ENCODE measurements around the gene ZG16B.

The ZG16B gene

GRCh38 chr16:2806286-2806685 is 23.8 kb upstream of the ZG16B start:
- no peak for DNase-seq (ENCODE audit: low spot score)

DNA sequence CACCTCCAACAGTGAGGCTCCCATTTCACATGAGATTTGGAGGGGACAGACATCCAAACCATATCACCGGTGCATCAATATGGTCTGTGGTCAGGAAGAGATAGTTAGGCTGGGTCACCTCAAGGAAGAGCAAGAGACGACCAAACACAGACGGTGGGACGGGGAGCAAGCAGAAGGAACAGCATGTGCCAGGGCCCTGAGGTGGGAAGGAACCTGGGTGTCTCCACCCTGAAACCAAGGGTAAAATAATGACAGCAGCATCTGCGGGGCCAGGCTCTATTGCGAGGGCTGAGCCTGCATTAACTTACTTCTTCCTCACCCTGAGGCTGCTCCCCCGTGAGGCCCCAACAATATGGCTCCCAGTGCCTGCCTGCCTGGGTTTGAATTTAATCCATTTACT is 21.9 kb upstream of the ZG16B start:
- DNase-seq (ENCODE audit: low spot score), result no peak

GRCh38 chr16:2809149-2809760 is 20.8 kb upstream of the ZG16B start:
- no peak for DNase-seq (ENCODE audit: low spot score)

- no peak for DNase-seq (ENCODE audit: low spot score)
Measured at GRCh38 chr16:2810651-2811050, 19.5 kb upstream of the ZG16B start.

DNA sequence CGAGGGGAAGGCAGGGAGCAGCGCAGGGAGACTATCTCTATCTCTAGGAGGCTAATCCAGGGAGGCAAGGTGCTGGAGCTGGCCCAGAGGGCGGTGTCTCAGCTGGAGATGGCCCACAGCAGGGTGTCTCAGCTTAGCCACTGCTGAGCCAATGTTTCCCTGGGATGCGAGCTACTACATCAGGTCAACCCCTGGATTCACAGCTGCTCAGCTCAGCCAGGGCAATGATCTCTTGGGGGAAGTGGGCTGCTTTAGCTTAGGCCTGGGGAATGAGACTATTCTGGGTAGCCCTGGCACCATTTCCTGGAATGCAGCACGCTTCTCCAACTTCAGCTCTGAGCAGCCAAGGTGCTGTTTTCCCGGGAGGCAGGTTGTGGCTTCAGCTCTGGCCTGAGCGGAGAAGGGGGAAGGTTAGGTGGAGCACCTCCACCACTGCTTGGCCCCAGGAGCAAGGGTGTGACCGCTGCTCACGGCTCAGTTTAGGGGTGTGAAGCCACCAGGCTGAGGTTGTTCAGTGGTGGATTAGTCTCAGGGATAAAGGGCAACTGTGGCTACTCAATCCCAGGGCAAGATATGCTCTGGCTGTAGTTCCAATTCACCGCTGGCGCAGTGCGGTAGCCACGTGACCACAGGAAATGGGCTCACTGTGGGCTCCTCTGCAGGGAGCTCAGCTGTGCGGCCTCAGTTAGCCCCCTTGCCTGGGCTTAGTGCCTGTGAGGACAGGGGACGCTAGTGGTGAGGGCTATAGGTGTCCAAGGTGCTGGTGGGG is 18.2 kb upstream of the ZG16B start:
- no peak for DNase-seq (ENCODE audit: low spot score)

GRCh38 chr16:2813771-2814221 is 16.3 kb upstream of the ZG16B start:
- DNase-seq (ENCODE audit: low spot score), result no peak

DNA sequence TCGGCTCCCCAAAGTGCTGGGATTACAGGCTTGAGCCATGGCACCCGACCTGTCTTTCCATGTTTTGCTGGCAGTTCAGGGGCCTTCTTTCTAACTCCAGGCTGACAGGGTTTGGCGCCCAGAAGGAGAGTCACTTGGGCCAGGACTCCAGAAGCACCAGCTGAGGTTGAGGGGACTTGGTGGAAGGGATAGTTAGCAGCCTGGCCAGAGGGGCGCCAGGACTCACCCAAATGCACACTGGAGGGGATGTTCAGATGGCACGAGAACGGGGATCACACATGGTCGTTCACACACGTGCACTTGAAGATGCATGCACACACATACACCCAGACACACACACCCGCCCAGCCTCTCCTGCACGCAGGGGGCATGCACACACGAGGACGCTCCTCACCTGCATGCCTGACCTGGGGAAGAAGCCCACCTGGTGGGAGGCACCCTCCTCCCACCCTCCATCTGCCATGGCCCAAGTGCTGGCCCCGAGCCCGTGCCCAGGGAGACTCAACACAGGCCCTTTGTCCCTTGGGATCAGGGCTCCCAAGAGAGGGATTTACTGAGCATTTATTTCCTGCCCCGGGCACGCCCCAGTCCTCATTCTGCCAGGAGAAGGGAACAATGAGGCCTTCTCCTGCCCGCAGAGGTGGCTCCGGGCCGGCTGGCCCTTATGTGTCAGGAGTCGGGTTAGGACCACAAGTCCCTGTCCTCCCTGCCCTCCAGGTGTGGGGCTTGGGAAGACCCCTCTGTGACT is 15.4 kb upstream of the ZG16B start:
- no peak for DNase-seq (ENCODE audit: low spot score)

DNA sequence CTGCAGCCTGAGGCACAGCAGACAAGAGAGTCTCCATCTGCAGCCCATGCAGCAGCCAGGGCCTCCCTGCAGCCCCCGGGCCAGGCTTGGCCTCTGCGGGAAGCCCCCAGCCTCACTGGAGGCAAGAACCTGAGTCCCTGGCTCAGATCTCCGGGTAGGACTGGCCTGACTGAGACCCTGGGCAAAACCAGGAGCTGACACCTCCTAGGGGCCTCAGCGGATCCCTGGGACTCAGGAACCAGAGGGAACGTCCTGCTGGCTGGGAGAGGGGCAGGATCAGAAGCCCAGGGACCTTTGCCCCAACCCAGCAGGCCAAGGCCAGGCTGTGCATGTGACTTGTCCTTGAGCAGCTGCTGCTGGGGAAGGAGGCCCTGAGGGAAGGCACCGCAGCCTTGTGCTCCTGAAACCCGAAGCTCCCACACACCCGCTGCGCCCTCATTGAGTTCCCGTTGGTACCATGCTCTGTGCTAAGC is 14.8 kb upstream of the ZG16B start:
- DNase-seq (ENCODE audit: low spot score), result no peak

DNA sequence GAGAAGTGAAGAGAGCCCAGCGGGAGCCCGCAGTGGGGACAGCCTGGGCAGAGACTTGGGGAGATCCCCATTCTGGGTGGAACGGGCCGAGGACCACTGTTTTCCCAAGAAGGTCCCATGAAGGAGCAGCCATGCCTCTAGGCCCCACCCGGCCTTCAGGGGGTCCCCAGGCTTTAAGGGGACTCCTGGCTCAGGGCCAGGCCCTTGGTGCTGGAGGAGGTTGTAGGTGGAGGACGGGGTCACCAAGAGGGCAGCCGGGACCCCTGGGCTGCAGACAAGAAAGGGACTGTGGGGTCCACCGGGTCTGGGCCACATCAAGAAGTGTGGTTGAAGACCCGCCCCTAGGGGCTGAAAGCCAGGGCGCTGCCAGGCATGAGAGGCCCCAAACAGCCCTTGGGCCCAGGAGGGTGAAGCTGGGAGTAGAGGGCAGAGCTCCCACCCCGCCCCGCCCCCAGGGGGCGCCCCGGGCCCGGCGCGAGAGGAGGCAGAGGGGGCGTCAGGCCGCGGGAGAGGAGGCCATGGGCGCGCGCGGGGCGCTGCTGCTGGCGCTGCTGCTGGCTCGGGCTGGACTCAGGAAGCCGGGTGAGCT is 13.3 kb upstream of the ZG16B start, which contains the start of gene PRSS21:
TSS of gene PRSS21 (plus strand) at position 487 of the 589 bp plus-strand sequence. CDS start at position 519, 32 bp downstream.
- DNase-seq (ENCODE audit: low spot score), result no peak

DNA sequence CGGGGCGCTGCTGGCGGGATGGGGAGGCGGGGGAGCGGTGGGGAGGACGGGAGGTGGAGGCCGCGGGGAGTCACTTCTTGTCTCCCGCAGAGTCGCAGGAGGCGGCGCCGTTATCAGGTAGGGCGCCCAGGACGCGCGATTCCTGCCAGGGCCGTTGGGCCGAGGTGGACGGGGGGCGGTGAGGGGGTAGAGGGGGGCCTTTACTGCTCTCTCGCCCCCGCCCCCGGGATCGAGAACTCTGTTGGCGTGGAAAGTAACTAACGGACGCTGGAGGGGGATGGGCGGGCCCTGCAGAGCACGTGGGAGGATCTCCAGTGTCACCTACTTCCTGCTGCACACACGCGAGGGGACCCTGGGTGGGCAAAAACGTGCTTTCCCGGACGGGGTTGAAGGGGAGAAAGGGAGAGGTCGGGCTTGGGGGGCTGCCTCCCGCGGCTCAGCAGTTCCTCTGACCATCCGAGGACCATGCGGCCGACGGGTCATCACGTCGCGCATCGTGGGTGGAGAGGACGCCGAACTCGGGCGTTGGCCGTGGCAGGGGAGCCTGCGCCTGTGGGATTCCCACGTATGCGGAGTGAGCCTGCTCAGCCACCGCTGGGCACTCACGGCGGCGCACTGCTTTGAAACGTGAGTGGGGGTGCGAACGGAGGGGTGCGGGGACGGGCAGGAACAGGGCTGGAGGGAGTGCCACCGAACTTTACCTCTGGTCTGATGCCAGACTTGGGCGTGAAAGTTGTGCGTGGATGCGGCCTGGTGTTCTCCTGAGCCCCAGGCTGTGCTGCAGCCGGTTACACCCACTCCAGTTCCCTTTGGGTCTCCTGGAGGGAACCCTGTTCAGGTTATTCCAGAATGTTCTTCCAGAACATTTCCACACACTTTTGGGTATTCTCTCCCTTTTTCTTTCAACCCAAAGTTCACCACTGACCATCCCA is 12.5 kb upstream of the ZG16B start:
- no peak for DNase-seq (ENCODE audit: low spot score)

DNA sequence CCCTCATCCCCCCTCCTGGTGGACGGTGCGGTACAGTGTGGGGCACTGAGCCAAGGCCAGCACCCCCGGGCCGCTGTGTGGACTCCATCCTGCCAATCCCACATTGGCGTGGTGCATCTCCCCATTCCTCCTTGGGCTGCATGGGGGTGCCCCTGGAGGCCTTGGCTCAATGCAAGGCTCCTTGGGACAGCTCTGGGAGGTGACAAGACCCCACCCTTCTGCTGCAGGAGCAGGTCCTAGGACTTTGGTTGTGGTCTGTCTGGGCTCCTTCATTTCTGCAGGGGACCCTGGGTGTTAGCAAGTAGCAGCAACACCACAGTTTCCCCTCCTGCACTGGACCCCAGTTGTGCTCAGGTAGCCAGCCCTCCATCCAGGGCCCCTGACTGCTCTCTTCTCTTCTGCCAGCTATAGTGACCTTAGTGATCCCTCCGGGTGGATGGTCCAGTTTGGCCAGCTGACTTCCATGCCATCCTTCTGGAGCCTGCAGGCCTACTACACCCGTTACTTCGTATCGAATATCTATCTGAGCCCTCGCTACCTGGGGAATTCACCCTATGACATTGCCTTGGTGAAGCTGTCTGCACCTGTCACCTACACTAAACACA is 11.7 kb upstream of the ZG16B start:
- DNase-seq (ENCODE audit: low spot score), result no peak

DNA sequence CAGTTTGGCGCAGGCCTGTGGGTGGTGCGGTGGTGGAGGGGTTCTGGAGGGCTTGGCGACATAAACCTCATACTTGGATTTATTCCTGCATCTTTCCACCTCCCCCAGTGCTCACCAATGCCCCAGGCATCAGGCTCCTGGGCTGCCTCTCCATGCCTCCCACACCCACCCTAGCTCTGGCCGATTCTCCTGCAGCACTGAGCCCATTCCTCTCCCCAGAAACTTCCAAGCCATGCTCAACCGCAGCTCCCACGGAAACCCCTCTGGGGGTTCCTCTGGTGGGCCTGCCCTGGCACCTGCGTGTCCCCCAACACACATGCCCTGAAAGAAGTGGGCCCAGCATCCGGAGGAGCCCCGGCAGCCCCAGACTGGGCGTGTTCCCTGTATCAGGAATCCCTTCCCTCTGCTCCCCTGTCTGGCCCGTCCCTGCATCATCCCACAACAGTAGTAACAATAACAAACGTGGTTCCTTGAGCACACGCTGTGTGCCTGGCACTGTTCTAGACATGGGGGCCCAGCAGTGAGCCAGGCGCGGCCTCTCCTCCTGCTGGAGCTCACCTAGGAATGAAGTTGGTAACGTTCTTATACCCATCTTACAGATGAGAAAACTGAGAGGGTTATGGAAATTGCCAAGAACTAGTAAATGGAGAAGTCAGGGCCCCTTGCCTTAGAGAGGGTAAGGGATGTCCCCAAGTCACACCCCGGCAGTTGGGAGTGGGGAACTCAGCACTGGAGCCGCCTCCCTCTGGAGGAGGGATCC is 10.7 kb upstream of the ZG16B start:
- DNase-seq (ENCODE audit: low spot score), result no peak

DNA sequence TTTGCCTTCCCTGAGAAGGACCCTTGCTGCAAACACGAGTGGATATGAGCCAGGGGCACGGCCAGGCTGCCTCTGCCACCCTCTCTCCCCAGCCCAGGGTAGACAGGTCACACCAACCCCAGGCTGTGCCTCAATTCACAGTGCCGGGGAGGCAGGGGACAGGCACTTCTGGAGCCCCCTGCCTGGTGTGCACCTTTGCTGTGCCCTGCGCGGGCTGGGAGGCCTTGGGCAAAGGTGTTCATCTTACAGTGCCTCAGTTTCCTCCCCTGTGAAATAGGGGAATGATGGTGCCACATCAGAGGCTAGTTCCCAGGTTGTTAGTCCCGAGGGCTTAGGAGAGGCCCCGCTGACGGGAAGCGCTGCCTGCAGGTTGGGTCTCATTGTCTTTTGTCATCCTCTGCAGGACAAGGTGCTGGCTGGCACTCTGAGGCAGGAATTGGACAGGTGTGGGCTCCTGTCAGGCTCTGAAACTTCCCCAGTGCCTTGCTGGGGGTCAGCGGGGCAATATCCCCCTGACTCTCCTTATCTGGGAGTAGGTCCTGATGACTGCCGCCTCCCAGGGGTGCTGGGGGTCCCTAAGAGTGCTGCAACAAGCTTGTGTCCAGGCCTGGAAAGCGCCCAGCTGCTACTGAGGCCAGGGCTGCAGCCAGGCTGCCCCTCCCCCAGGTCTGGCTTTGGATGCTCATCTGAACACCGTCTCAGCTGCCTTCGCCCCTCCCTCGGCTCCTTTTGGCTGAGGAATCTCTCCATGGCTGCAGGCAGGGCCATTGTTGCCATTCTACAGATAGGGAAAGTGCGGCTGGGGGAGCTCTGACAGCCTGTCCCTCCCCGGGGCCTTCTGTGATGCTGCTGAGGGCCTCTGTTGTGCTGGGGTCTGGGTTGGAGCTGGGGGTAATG is 9.9 kb upstream of the ZG16B start:
- DNase-seq (ENCODE audit: low spot score), result no peak

GRCh38 chr16:2820836-2821486 is 9.1 kb upstream of the ZG16B start:
- no peak for DNase-seq (ENCODE audit: low spot score)

GRCh38 chr16:2821487-2822157 is 8.5 kb upstream of the ZG16B start:
- DNase-seq (ENCODE audit: low spot score), result no peak

DNA sequence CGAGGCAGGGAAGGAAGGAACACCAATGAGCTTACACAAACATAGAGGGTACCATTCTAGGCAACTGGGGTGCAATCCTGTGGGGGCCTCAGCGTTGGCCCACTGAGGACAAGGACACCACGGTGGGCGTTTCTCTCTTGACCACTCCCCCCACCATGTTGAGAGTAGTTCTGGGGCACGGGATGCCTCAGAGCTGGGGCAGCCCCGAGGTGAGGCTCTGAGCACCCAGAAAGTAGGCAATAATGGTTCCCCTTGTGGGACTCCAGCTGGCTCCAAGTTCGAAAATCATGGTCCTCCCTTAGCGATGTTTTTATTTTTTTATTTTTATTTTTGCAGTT is 8.0 kb upstream of the ZG16B start:
- no peak for DNase-seq (ENCODE audit: low spot score)

GRCh38 chr16:2822496-2822895 is 7.6 kb upstream of the ZG16B start:
- DNase-seq (ENCODE audit: low spot score), result no peak

GRCh38 chr16:2824626-2825025 is 5.5 kb upstream of the ZG16B start:
- no peak for DNase-seq (ENCODE audit: low spot score)
